ENCODE measurements around the gene ZNF41.
"Not testable (repeated sequence)": the region's sequence is repeated elsewhere in the genome, so short reads cannot be mapped to it uniquely, and the experiment has no call there.

The ZNF41 gene

DNA sequence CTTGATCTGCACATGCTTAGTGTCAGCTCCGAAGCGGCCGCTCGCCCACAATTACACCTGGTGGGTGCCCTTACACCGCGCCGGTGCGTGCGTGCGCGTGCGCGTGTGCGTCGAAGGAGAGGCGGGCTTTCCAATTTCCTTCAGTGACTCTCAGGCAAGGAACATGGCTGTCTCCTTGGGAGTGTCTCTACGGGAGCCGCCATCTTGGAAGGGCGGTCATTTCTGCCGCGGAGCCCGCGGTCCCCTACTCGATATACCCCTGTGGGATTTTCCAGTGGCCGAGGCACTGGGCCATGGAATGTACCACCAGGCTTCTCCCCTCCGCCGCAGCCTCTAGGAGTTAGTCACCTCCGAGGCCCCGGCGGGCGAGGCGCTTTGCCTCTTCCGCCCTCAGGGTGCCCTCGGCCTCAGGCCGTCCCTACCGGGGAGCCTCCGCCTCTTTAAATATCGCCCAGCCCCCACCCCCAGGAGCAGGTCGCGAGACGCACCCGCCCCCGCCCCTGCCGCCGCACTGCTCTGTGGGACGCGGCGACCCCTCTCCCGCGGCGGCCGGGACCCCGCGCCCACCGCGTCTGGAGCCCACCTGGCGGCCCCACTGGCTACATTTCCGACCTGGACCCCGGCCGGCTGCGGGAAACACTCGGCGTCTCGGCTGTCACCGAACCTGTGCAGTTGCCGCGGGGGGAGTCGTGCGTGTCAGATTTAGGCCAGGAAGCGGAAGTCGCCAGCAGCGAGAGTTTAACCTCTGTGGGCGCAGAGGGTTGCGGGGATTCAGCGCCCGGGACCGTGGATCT is at the start of gene ZNF41:
TSS of gene ZNF41 (minus strand) at position 711 of the 794 bp plus-strand sequence. CDS start 15,741 bp downstream, outside the sequence.
- DNase-seq (ENCODE audit: low spot score), result peak; percentile 83

DNA sequence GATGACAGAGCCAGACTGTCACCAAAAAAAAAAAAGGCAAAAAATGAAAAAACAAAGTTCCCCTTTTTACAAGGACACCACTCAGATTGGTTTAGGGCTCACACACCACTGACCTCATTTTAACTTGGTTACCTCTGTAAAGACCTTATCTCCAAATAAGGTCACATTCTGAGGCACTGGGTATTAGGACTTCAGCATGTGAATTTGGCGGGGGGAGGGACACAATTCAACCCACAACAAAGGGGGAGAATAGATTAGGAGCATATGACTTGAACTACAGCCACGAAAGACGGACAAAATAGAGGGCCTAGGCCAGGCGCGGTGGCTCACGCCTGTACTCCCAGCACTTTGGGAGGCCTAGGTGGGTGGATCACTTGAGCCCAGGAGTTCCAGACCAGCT is 47.0 kb upstream of the ZNF41 start:
- DNase-seq (ENCODE audit: low spot score), result no peak

DNA sequence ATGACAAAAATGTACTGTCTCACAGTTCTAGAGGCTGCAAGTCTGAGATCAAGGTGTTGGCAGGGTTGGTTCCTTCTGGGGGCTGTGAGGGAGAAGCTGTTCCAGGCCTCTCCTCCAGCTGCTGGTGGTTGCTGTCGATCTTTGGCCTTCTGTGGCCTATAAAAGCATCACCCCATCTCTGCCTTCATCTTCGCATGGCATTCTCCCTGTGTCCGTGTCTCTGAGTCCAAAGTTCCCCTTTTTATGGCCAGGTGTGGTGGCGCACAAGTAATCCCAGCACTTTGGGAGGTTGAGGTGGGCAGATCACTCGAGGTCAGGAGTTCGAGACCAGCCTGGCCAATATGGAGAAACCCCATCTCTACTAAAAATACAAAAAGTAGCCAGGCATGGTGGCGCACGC is 46.5 kb upstream of the ZNF41 start:
- no peak for DNase-seq (ENCODE audit: low spot score)

DNA sequence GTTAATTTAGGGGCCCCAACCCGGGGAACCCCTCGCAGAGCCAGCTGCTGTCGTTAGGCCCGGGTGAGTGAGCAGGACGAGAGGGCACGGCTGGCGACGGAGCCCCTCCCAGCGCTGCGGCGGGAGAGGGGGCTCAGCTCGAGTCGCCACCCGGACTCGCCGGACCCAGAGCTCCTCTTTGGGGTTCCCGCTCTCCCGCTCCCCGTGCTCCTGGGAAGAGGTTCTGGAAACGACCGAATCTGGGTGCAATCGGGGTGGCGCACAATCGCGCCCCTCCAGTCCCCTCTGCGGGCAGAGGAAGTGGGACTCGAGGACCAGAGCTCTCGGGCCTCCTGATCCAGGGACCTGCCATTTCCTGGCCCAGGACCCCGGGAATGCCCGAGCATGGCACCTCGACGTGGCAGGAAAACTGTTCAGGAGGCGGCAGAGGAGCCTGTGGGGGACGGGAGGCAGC is 40.7 kb upstream of the ZNF41 start:
- no peak for DNase-seq (ENCODE audit: low spot score)

DNA sequence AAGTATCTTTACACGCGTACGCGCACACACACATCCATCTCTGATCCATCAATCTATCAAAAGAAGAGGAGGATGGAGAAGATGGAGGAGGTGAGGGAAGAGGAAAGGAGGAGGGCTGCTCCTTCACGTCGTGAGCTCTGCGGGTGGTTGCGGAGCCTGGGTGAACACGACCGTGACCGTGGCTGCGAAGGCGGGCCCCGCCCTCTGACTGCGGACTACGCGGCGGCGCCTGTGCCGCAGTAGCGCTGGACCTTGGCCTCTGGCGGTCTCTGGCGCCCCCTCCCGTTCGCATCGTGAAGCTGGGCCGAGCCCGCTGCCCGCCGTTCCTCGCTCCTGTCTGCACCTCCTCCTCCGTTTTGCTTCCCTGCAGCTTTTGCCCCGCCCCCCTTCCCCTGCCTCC is 40.3 kb upstream of the ZNF41 start:
- DNase-seq (ENCODE audit: low spot score), result peak; percentile 87

DNA sequence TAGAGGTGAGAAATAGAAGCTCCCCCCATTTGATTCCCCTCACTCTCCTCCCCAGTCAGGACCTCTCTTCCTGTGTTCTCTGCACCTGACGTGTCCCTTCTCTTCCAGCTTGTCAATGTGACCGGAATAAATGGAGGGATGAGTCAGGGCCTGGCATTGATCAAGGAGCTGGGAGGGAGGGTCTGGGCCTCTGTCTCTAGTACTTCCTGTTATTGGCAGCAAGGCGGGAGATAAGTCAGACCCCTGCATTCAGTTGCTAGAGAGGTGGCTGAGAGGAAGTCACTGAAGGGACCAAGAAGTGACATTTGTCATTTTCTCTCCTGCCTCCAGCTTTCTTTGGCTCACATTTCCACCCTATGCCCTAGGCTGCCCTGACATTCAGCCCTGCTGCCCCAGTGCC is 35.1 kb upstream of the ZNF41 start:
- DNase-seq (ENCODE audit: low spot score), result no peak

DNA sequence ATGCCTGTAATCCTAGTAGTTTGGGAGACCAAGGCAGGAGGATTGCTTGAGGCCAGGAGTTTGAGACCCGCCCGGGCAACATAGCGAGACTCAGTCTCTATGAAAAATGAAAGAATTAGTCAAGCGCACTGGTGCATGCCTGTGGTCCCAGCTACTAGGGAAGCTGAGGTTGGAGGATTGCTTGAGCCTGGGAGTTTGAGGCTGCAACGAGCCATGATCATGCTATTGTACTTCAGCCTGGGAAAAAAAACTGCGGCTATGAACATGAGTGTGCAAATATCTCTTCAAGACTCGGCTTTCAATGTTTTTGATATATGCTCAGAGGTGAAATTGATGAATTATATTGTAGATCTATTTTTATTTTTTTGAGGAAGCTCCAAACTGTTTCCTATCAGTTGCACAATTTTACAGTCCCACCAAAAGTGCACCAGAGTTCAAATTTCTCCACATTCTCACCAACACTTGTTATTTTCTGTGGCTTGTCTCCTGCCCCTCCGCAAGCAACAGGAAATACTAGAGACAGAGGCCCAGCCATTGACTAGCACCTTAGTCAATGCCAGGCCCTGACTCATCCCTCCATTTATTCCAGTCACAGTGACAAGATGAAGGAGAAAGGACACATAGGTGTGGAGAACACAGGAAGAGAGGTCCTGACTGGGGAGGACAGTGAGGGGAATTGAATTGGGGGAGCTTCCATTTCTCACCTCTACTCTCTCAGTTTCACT is 33.1 kb upstream of the ZNF41 start:
- DNase-seq (ENCODE audit: low spot score), result peak; percentile 15

DNA sequence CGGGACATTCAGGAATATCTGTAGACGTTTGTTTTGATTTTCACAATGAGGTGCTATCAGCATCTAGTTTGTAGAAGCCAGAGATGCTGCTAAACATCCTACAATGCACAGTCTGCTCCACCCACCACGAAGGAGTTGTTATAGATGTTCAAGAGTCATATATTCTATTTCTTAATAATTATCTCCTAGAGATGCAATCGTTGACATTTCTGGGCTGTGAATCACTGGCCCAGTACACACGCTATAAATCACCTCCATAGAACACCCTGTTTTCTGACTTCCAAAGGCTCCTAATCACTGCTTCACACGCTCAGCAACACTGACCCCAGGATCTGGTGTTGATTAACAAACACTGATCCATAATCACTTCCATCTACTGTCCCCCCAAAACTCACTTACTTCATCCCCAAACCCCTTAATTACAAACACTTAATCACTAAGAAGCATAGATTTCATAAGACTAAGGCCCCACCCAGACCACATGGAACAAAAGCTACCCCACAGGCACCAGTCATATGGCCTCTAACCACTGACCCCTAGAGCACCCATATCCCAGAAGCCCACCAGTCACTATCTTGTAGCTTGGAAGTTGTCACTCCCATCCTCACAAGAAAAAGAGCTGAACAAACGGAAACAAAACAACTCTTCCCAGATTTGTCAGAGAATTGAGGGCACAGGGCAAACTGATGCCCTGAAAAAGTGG is 31.7 kb upstream of the ZNF41 start:
- DNase-seq (ENCODE audit: low spot score), result peak; percentile 35

DNA sequence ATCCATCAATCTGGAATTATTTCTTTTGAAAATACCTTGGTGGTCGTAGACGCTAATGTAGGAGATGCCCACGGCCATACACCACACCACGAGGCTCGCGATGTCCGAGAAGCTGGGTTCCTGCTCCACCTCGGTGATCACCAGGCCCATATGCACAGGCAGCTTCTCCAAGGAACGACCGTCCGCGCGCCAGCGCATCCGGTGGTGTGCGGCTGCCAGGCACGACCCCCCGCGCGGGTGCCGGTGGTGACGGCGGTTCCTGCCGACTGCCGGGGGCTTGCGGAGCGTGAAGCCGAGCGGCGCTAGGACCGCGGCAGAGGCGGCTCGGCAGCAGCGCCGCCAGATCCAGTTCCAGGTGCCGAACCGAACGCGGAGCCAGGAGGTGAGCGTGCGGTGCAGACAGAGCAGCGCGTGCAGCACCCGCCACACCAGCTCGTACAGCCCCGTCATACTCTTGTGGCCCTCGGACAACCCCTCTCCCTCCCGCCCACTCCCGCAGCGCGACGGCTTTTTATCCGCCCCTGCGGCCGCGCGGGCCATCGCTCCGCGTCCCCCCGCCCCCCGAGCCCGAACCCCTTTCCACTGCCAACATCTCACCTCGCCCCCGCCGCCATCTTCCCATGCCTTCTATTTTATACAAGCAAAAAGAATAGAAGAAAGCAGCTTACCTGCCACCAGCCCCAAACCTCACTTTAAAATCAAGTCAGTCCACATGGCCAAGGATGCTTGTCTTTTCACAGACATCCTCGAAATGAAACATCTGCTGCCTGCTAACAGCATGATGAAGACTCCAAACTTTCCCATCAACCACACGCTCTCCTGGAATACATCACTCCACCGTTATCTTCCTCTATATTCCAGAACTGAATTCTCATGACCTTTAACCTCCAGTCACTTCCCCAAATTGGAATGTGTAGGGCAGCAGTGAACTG is 30.3 kb upstream of the ZNF41 start:
- DNase-seq (ENCODE audit: low spot score), result not testable (repeated sequence)

DNA sequence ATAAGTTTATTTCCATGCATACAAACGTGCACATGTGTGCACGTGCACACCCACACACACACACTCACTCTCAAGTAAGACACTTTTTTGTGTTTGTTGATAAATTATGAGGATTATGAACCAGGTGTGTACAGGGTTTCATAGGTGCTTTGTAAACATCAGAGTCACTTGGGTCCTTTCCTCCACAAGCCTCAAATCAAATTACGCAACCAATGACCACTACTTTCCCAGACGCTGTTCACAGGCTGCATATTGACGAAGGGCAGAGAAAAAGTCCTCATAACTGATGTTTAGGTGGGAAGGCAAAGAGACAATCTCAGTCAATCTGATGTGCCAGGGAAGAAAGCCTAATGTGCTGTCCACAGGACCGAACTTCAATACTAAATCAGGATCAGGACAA is 29.4 kb upstream of the ZNF41 start:
- not testable (repeated sequence) for DNase-seq (ENCODE audit: low spot score)

DNA sequence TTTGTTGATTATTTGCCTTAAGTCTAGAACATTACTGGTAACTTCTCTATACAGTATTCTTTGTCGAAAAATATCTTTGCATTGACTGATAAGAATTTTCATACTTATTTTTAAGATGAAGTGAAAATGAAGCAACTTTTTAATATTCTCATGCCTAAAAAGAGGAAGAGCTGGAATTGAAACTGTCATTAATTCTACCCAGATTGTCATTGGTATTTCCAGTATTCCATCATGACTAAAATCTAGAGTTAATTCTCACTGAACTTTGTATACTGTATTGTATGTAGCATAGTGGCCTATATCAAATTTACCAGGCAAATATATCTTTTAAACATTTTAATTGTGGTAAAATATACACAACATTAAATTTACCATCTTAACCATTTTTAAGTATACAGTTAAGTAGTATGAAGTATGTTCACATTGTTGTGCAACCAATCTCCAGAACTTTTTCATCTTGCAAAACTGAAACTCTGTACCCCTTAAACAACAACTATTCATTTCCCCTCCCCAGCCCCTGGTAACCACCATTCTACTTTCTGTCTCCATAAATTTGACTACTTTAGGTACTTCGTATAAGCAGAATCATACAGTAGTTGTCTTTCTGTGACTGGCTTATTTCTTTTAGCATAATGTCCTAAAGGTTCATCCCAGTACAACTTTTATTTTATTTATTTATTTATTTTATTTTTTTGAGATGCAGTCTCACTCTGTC is 24.3 kb upstream of the ZNF41 start:
- no peak for DNase-seq (ENCODE audit: low spot score)

DNA sequence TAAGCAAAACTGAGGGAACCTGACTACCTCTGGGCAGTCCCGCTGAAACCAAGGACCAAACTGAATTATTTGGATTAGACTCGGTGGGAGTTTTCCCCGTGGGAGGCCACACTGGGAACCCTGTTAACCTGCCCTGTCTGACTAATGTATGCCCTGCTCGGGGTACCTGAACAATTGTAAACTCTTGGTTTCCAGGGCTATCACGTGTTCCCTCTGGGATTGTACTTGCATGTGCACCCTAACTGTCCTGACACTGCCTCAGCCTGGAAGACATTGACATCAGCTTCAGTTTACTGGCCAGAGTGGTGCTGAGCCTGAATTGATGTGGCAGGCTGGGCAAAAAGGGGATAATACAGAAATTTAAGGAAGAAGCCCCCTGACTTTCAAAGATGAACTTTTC is 20.1 kb upstream of the ZNF41 start:
- no peak for DNase-seq (ENCODE audit: low spot score)

DNA sequence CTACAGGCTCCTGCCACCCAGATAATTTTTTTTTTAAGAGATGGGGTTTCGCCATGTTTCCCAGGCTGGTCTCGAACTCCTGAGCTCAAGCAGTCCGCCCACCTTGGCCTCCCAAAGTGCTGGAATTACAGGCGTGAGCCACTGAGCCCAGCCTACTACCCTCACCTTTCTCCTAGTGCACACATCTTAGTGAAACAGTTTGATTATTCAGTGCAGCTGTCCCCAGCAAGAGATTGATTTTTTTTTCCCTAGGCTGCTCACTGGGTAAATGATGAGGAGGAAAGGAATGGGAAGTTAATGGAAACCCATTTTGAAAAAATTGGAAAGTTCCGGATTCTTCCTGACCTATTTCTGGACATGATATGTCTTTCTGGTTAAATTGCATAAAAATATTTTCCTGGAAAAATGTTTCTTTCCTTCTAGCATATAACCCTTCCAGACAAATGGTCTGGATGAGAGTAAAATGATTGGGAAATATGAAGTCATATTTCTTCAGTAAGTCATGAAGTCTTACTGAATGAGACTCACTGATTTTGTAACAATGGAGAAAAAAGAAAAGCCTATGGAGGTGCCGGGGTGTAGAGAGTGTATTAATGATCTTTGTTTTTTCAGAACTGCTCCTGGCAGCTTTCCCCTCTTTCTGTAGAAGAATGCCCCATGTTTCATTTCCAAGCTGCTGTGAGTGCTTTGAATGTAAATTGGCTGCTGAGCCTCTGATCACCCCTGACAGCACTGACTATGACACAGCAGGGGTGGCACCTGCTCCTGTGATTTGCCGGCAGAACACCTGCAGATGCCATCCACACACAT is 19.5 kb upstream of the ZNF41 start:
- peak; percentile 37 for DNase-seq (ENCODE audit: low spot score)

DNA sequence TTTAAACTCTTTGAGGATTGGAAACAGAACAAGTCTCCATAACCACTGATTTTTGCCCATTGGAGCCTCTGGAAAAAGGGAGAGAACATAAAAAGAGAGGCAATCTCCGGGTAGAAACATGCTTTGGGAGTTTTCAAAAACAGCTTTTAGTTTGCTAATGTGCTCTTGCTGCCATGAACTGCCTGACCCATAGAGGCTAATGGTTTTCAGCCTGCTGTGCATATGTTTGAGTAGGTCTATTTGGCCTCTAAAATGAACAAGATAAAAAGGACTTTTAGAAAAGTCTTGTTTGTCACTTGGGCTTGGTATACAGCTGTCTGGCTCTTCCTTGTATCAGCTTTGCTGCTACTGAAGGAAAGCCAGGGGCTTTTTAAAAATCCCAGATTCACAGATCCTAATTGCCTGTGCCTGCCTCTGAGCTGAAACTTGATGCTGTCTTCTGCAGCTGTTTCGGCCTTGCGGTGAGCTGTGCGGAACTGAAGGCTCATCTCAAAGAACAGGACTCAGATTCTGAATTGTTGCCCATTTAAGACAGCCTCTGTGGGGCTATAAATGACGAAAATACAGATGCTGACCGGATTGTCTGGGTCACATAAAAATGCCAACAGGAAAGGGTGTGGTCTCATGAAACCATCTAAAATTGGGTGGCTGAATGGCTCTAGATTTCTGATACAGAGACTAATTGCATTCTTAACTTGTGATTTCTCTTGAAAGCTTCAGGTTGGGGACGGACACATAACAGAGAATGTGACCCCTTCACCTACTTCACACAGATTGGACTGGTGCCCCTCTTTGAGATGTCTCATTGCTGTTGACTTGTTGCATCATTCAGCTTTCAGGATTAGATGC is 18.4 kb upstream of the ZNF41 start:
- DNase-seq (ENCODE audit: low spot score), result peak; percentile 36

DNA sequence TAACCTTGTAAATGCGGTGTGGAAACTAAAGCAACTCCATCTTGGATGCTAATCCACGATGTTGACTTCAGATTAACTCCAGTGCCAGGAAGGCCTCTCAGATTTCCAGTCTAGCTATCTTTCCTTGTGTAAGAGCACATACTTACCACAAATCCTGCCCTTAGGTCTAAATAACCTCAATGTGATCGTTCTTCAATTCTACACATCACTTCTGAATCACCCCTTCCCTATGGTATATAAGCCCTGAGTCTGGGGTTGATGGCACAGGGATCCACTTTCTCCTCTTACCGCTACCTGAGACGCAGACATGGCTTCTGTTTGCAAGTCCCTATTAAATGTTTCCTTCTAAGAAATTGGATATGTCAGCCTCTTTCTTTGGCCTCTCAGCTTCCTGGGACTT is 17.5 kb upstream of the ZNF41 start:
- no peak for DNase-seq (ENCODE audit: low spot score)

DNA sequence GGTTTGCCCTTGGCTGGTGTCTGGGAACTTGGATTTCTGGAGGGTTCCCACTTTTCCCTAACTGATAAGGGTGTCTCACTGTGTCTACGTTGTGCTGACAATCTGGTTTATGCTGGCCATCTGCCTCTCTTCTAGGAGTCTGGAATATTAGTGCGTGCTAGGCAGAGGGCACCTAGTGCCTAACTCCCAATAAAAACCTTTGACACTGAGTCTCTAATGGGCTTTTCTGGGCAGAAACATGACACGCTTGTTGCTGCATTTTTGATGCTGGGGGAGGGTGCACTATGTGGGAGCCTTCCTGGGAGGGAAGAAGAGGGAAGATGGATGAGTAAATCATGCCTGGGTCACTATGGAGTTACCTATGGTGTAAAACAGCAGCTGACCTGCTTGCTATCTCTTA is 16.3 kb upstream of the ZNF41 start:
- no peak for DNase-seq (ENCODE audit: low spot score)

DNA sequence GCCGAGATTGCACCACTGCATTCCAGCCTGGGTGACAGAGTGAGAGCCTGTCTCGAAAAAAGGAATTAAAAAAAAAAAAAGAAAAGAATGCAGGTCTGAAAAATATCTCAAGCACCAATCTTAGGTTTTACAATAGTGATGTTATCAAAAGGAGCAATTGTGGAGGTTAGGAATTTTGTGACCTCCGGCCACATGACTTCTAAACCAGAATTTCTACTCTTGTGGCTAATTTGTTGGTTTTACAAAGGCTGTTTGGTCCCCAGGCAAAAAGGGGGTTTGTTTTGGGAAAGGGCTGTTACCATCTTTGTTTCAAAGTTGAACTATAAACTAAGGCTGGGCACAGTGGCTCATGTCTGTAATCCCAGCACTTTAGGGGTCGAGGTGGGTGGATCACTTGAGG is 15.4 kb upstream of the ZNF41 start:
- DNase-seq (ENCODE audit: low spot score), result no peak

DNA sequence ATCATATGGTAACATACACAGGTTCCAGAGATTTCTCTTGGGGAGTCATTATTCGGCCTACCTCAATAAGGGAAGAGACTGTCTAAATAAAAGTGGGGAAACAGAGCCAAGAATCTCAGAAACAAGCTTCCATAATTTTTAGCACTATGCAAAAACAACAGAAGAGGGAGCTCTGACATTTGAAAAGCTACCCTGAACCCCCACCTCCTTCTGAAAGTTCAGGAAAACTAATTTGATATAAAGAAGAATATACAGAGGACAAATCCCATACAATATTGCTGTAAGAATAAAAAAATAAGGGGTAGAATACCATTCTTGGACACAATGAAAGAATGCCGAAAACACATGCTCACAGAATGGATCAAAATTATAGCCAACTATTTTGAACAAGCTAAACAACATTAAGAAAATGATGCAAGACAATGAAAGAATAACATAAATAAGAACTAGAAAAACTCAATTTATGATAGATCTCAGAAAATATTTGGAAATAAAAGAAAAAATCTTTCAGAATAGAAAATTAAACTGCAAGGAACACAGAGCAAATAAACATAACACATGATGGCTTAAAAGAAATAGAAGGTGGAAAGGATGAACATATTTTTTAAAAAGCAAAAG is 14.4 kb upstream of the ZNF41 start:
- peak; percentile 18 for DNase-seq (ENCODE audit: low spot score)

DNA sequence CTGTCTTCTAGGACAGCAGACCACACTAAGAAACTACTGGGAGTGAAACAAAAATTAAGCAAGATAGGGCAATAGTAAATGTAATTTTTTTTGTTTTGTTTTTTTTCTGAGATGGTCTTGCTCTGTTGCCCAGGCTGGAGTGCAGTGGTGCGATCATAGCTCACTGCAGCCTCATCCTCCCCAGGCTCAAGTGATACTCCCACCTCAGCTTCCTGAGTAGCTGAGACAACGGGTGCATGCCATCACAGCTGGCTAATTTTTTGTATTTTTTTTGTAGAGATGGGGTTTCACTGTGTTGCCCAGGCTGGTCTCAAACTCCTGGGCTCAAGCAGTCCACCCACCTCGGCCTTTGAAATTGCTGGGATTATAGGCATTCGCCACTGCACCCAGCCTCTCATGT is 9.1 kb upstream of the ZNF41 start:
- DNase-seq (ENCODE audit: low spot score), result not testable (repeated sequence)
